ENCODE data around the gene CTDSP2. TPM values are rescaled to one million over a fixed set of nuclear protein-coding genes. Genes with fewer than 3 reads are reported as not detected.
"Not testable (repeated sequence)": the region's sequence is repeated elsewhere in the genome, so short reads cannot be mapped to it uniquely, and the experiment has no call there.

The CTDSP2 gene
- total RNA-seq, 1 donor from 2014 or later: 104 TPM

DNA sequence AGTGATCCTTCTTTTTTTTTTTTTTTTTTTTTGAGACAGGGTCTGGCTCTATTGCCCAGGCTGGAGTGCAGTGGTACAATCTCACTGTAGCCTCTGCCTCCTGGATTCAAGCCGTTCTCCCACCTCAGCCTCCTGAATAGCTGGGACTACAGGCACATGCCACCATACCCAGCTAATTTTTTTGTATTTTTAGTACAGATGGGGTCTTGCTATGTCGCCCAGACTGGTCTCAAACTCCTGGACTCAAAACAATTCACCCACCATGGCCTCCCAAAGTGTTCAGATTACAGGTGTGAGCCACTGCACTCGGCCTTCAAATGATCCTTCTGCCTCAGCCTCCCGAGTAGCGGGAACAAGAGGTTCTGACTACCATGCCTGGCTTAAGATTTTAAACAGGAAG is 14.4 kb upstream of the CTDSP2 start:
- intact Hi-C loops (cut with micrococcal nuclease); DNase-seq; ATAC-seq: not testable (repeated sequence)

DNA sequence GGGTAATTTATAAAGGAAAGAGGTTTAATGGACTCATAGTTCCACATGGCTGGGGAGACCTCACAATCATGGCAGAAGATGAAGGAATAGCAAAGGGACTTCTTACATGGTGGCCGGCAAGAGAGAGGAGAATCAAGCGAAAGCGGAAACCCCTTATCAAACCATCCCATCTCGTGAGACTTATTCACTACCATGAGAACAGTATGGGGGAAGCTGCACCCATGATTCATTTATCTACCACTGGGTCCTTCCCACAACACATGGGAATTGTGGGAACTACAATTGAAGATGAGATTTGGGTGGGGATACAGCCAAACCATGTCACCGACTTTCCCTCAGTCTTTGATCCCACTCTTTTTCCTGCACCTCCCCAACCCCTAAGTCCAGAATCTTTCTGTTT is 12.6 kb upstream of the CTDSP2 start:
- ATAC-seq (no peak), DNase-seq (no peak)
- intact Hi-C loops (cut with micrococcal nuclease): no loop called here

DNA sequence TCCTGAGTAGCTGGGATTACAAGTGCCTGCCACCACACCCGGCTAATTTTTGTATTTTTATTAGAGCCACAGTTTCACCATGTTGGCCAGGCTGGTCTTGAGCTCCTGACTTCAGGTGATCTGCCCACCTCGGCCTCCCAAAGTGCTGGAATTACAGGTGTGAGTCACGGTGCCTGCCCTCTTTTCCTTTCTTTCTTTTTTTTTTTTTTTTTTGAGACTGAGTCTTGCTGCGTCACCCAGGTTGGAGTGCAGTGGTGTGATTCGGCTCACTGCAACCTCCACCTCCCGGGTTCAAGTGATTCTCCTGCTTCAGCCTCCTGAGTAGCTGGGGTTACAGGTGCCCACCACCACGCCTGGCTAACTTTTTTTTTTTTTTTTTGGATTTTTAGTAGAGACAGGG is 11.6 kb upstream of the CTDSP2 start:
- ATAC-seq; intact Hi-C loops (cut with micrococcal nuclease); DNase-seq: not testable (repeated sequence)

DNA sequence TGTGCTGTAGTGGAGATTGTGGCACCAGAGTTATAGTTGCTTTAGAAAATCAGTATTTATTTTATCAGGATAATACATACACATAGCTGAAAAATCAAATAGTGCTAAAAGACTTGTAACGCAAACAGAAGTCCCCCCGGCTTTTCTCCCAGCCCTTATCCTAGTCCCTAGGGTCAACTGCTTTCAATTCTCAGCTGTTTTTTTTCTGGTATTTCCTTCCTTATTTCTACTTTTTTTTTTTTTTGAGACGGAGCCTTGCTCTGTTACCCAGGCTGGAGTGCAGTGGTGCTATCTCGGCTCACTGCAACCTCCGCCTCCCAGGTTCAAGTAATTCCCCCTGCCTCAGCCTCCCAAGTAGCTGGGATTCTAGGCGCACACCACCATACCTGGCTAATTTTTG is 8.4 kb upstream of the CTDSP2 start:
- DNase-seq (no peak), ATAC-seq (no peak)
- intact Hi-C loops (cut with micrococcal nuclease): no loop called here

DNA sequence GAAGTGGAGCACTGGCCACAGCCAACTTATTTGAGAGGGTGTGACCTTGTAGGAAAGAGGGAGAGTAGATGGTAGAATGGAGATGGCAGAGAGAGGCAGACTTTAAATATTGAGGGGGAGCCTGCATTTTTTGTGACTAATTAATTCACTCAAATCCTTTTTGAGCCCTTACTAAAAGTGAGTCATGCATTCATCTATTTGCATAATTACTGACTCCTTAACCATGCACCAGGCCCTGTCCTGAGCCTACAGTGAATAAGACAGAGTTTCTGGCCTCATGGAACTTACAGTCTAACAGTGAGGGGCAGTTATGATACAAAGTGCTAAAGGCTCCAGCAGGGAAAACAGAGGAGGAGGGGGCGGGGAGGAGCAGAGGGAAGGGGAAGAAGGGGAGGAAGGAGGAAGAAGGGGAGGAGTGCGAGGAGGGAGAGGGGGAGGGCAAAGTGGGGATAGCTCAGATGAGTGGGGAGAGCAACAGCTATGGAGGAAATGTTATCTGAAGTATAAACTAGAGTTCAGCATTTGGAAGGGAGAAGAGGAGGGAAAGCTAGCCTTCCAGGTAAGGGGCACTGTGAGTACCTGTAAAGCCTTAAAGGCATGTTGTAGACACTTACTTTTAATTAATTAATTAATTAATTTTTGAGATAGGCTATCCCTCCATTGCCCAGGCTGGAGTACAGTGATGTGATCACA is 7.5 kb upstream of the CTDSP2 start:
- ATAC-seq (no peak), DNase-seq (no peak)
- intact Hi-C loops (cut with micrococcal nuclease): no loop called here

DNA sequence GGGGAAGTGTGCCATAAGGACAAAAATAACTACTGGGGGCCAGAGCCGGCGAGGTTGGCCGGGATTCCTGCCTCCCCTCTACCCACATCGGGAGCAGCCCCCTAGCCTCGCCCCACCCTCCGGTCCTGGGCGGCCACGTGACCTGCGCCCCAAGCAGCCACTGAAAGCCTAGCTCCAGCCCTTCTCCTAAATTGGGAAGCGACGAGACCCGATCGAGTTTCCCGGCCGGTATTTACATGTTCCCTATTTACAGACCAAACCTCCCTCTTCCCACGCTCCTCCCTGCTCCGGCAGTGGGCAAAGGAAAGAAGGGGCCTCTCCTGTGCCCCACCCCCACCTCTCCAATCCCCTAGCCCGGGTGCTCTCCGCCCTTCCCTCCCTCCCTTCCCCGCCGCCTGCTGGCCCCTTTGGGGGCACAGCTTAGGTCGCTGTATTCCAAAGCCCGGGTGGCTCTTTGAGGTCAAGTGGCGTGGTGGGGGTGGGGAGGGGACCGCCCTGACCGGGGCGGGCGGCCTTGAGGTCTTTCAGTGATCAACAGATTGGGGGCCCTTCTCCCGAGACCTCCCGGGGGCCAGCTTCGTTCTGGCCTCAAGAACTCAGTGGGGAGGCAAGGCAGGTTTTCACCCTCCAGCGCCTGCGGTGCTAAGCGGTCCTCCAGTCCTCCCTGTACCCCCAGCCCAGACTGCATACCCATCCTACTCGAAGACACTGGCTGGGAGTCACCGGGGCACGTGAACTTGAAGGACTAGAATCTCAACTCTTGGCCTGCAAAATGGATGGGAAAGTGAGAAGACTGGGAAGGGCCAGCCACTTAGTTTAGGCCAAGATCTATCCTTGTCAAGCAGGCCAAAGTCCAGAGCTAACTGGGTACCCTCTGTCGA is 6.3 kb upstream of the CTDSP2 start:
- DNase-seq: peak; percentile 74
- peak; percentile 79 for ATAC-seq
- intact Hi-C loops (cut with micrococcal nuclease): no loop called here

DNA sequence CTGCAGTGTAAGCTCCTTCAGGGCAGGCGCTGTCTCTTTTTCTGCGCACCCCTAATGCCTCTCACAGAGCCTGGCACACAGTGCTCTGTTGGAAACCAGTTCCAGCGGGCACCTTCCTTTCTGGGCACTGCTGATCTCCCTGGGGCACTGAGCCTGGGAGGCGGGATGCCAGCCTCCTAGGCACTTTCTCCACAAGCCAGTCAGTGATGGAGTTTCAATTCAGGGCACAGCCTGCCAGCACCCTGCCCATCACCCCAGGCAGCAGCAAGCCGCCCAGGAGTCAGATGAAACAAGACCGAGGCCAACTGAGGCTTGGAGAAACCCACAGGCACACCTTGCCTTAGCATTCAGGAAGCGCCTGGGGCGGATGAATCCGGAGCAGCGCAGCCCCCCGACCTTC is 5.7 kb upstream of the CTDSP2 start:
- DNase-seq: peak; percentile 75
- ATAC-seq: peak; percentile 80
- intact Hi-C loops (cut with micrococcal nuclease): no loop called here

DNA sequence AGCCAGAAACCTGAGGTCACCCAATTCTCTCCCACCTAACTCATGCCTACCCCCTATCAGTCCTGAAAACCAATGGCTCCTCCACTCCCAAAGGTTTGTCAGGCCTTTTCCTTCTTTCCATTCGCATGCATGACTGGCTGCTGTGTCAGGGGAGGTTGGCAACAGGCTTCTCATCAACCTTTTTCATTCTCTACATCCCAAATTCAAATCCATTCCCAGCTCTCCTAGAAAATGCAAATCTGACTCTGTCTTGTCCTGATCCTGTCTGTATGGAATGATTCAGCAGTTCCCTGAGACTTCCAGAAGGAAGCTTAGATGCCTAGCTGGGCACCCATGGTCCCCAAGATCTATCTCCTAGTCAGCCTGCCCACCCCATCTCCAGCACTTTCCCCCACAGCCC is 5.0 kb upstream of the CTDSP2 start:
- ATAC-seq (no peak), DNase-seq (no peak)
- intact Hi-C loops (cut with micrococcal nuclease): no loop called here

DNA sequence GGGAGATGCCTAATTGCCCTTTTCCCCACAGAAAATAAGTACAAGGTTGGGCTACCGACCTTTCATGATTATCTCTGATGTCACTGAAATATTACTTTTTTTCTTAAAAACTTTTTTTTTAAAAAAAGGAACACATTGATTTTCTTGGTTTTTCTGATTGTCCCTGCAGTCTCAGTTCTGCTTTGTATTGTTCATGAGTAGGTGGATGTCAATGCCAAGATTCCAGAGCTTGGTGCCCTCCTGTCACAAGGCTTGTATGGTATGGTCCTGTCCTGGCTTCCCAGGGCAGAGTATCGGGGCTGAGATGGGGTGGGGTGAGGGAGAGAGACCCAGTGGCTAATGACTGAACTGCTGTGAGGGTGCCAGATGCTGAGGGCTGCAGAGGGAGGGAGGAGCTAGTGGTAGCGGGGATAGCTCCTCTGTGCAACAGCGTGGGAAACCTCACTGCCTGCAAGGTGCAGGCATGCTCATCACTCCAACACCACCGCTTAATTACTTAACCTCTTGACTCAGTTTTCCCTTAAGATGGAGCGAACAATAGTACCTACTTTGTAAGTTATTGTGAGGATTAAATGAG is 4.4 kb upstream of the CTDSP2 start:
- DNase-seq (no peak), ATAC-seq (no peak)
- intact Hi-C loops (cut with micrococcal nuclease): no loop called here

DNA sequence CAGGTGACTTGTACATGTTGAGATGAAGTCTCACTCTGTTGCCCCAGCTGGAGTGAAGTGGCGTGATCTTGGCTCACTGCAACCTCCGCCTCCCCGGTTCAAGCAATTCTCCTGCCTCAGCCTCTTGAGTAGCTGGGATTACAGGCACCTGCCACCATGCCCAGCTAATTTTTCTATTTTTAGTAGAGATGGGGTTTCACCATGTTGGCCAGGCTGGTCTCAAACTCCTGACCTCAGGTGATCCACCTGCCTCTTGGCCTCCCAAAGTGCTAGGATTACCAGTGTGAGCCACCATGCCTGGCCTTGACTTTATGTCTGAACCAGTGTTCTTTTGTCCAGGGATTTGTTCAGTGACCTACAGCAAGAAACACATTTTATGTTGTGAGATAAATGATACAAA is 2.9 kb upstream of the CTDSP2 start:
- intact Hi-C loops (cut with micrococcal nuclease); DNase-seq; ATAC-seq: not testable (repeated sequence)

DNA sequence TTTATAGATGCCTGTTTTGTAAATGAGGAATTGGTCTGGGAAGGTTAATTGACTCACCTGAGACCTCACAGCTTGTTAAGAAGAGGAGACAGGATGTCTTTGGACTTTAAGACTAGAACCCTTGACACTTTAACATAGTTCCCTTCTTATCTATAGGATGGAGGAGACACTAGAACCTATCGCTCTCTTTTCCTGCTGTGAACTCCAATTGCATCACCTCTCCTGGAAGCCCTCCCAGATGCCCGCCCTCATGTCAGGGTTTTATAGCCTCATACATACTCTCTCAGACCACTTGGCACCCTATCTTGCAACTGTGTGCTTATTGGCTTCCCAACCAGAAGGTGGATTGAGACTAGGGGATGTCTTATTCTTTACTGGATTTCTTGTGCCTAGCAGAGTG is 2.5 kb upstream of the CTDSP2 start:
- DNase-seq (no peak), ATAC-seq (no peak)
- intact Hi-C loops (cut with micrococcal nuclease): no loop called here

DNA sequence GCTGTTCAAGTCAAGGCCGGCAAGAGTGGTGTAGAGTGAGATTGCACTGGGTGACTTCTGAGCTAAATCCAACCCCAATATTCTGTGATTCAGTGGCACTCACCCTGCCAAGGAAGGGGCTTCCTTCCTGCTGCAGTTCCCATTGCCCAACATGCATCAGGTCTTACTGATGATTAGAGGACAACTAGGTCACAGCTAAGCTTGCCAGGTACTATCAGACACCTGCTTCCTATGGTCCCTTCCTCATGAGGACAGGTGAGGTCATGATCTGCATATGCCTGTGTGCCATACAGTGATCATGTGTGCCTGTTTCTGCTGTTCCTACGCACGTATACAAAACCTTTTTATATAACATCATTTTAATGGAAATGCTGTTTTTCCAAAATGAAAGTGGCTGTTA is 1.7 kb upstream of the CTDSP2 start:
- ATAC-seq: no peak
- DNase-seq: no peak
- intact Hi-C loops (cut with micrococcal nuclease): no loop called here

DNA sequence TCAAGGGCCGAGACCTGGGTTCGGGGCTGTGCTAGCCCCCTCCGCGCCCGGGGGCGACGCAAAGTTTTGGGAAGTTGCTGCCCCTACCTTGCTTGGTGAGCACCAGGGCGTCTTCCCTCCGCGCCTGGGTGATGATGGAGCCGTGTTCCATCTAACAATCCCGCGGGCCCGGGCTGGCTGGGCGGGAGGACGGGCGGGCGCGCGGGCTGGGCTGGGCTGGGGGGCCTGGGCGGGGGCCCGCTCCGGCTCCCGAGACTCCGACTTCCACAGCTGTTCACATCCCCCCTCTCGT is 298 bp downstream of the CTDSP2 start:
- intact Hi-C loops (cut with micrococcal nuclease): no loop called here
- ATAC-seq (peak; percentile 37), DNase-seq (no peak)

DNA sequence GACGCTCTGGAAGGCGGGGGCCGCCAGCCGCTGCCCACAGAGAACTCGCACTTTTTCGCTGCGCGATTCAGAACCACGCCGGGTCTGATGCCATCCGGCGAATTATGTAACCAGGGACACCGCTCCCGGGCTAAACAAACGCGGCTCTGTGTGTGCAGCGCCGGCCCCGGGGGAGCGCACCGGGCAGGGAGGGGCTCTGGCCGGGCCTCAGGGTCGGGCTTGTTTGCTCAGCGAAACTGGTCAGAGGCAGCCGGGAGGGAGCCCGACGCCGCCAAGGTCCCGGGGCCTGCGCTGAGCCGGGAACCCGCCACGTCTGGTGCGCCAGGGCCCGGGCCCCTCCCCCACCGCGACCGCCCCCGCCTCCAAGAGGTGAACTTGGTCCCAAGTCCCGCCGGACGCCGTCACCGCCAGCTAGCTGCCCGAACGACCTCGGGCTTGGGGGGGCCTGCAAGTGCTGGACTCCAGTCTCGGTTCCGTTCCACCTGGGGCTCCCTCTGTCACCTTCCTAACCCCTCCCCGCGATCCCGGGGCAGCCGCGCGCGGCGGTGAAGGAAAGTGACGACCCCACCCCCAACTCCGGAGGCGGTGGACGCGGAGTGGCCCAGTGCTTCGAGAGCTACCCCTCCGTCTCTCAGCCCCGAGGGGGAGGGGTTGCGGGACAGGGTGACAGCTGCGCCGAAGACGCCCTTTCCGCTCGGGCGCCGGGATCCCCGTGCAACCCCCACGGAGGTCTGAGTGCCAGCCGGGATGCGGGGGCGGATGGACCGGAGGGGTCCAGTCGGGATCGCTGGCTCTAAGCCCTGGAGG is 848 bp downstream of the CTDSP2 start:
- ATAC-seq: peak; percentile 47
- intact Hi-C loops (cut with micrococcal nuclease): no loop called here

DNA sequence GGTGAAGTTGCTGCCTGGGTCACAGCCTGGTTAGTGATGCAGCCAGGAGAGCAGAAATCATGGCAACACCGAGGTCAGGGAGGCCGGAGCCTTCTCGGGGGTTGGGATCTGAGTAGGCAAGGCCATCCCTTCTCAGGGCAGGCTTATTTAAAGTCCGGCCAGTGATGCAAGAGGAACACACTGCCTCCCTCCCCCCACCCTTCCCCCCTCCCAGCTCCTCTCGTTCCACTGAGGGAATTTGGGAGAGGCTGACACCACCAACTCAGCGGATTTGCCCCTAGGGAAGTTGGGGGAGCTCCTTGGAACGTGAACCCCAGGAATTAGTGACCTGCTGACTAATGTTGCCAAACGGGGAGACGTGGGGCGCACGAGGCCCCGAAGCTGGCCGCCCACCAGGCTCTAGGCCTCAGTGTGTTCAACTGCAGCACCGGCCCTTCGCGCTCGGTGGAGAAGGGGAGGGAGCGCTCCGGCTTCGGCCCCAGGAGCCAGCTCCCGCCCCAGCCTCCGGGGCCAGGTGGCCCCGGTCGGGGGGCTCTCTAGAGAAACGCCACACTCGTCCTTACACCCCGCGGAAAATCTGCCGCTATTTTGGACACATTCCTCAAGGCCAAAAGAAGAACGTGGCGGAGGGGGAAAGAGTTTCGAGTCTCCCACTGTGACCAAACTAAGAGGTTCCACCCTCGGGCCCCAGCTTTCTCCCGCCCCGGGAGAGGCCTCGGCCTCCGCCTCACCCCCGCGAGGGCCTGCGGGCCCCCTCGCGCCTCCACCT is 1.6 kb downstream of the CTDSP2 start:
- peak; percentile 77 for DNase-seq
- ATAC-seq: peak; percentile 48
- intact Hi-C loops (cut with micrococcal nuclease): no loop called here

More for the DNA sequence above, 848 bp downstream of the CTDSP2 start:
- DNase-seq: peak; percentile 87

DNA sequence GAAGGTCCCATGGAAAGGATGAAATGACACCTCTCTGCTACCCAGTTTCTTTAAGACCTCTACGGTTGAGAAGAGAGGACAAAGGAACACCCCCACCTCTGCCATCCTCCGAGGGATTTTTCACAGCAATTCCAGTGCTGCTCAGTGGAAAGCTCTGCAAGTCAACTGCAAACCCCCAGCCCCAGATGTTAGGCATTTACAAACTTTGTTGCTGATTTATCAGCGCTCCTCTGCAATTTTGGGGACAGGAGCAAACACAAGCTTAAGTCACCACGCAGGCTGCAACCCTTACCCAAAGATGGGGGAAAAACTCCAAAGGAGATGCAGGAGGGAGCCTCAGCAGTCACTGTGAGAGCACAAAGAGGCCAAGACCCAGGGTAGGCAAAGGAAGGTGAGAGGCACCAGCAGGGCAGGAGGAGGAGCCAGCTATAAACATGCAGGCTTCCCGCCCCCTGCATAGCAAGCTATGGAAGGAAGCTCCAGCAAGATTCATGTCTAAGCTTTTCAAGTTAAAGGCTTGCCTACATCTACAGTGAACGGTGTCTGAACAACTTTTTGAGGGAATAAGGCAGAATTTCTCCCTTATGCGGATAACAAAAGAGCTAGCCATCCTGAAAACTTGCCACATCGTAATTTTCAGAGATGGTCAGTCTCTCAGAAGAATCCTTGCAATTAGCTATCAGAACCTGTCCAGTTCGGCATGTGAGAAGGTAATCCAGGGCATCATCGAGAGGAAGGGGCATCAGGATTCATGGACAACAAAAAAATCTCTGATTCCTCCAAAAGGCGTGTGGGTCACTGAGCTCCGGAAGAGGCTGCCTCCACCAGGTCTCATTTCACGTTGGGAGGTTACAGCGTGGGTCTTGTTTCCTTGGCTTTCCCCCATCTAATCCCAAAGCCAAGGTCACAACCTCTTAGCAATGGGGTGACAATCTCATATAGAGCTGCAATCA is 3.9 kb downstream of the CTDSP2 start:
- intact Hi-C loops (cut with micrococcal nuclease): no loop called here
- ATAC-seq: no peak
- DNase-seq: no peak

DNA sequence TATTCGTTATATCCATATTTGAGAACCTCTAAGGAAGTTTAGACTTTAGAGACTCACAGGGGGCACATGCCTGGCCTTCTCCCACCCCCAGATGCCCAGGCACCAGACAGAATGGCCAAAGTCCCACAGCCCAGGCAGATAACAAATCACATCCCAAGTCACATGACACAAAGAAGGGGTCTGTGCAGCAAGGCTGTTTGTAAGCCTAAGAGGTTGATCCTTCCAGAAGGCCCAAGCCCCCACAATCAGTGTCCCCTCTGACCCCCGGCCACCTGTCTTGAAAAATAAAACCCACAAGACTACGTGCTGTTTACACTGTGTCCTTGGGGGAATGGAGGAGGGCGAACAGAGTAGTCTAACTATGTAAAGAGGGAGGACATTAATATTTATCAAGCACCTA is 5.1 kb downstream of the CTDSP2 start:
- no peak for DNase-seq
- intact Hi-C loops (cut with micrococcal nuclease): no loop called here
- no peak for ATAC-seq

DNA sequence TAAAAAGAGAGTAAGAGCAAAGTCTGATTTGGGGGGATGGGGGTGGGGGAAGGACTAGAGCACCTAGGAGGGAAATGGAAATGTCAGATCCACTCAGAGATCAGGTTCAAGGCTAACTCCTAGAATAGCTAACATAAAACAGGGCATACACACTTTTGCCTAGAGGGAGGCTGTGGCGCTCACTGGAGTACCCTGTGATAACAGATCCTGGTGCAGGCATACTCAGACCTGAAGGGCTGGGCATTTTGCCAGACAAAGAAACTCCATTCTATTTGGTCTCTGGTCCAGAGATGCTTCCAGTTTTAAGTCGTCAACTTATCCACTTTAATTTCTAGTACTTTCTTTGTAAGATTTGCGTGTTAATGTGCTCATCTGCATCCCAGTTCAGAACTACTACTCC is 5.8 kb downstream of the CTDSP2 start:
- DNase-seq: no peak
- ATAC-seq: peak; percentile 23
- intact Hi-C loops (cut with micrococcal nuclease): no loop called here
